A673 (cell line): ENCODE measurements around the gene OR2A5. TPM values are rescaled to one million over a fixed set of nuclear protein-coding genes. Genes with fewer than 3 reads are reported as not detected.

Experiments
- BruUV-seq: library from RNA; stranded (reverse); fragments of 400-500 nt; replicated peaks from 2 replicates; lab custom pipeline; 2021; lab: Mats Ljungman, UMichigan
- CTCF ChIA-PET: fragments of 300-600 bp; sonication (Branson Sonifier 250); formaldehyde crosslinking; loops from one replicate; lab custom pipeline; 2022; ENCODE audit warnings: antibody characterized with exemption; lab: Charles Lee
- POLR2A ChIA-PET: fragments of 300-600 bp; sonication (Branson Sonifier 250); formaldehyde crosslinking; loops from one replicate; lab custom pipeline; 2022; ENCODE audit warnings: antibody characterized with exemption; ENCODE audit not compliant: low non-redundant PET; lab: Charles Lee
- DNase-seq: peaks from one replicate; pipeline ENCODE4 v3.0.0-alpha.2; 2015; ENCODE audit warnings: low spot score
- H3K27ac ChIP-seq: fragments of 200-600 bp; sonication (generic); 2 replicates; pipeline ENCODE4 v1.5.1; 2016; ENCODE audit warnings: mixed run types, low read depth, mild to moderate bottlenecking, mixed read lengths, antibody characterized with exemption, low read length; ENCODE audit not compliant: poor library complexity, severe bottlenecking
- H3K27me3 ChIP-seq: fragments of 200-600 bp; sonication (generic); replicated peaks from 2 replicates; pipeline ENCODE4 v1.6.1; 2017; ENCODE audit warnings: mixed run types, low read depth, mild to moderate bottlenecking, mixed read lengths, antibody characterized with exemption, low read length; ENCODE audit not compliant: insufficient read depth, poor library complexity
- H3K36me3 ChIP-seq: fragments of 200-600 bp; sonication (generic); 2 replicates; pipeline ENCODE4 v1.6.1; 2016; ENCODE audit warnings: mixed run types, mild to moderate bottlenecking, mixed read lengths, antibody characterized with exemption, low read length; ENCODE audit not compliant: insufficient read depth, poor library complexity, severe bottlenecking
- H3K4me1 ChIP-seq: fragments of 200-600 bp; sonication (generic); 2 replicates; pipeline ENCODE4 v1.6.1; 2017; ENCODE audit warnings: mixed run types, mild to moderate bottlenecking, mixed read lengths, antibody characterized with exemption, low read length; ENCODE audit not compliant: insufficient read depth, poor library complexity, severe bottlenecking
- H3K4me3 ChIP-seq: fragments of 200-600 bp; sonication (generic); 2 replicates; pipeline ENCODE4 v1.5.1; 2016; ENCODE audit warnings: low read depth, mixed run types, mild to moderate bottlenecking, mixed read lengths, low read length; ENCODE audit not compliant: poor library complexity, severe bottlenecking
- H3K9me3 ChIP-seq: fragments of 200-600 bp; sonication (generic); 2 replicates; pipeline ENCODE4 v1.6.1; 2016; ENCODE audit warnings: mixed run types, low read depth, mild to moderate bottlenecking, mixed read lengths, antibody characterized with exemption, low read length; ENCODE audit not compliant: poor library complexity, severe bottlenecking
- EZH2 ChIP-seq: fragments of 200-600 bp; sonication (generic); IDR thresholded peaks from 2 replicates; pipeline ENCODE4 v1.6.1; 2017; ENCODE audit warnings: borderline replicate concordance, low read depth, mild to moderate bottlenecking, mixed read lengths, antibody characterized with exemption, low read length; ENCODE audit not compliant: poor library complexity, severe bottlenecking
- intact Hi-C: fragments of 100-400 bp; cut with micrococcal nuclease; formaldehyde crosslinking; loops from one replicate; pipeline ENCODE4 v1.10.0; 2022; ENCODE audit not compliant: unreplicated experiment
- total RNA-seq: library from RNA; stranded (reverse); gene quantifications from 2 replicates; pipeline ENCODE4 v1.2.3, GENCODE V29; 2021
- TF ChIP-seq, protein P1 (sequence below): fragments of 300-800, 200-600 bp; sonication (generic); conservative IDR thresholded peaks from 2 replicates; pipeline ENCODE4 v1.5.1; 2017; ENCODE audit warnings: low read depth, mild to moderate bottlenecking, antibody characterized with exemption, low read length, moderate library complexity, mixed read lengths

Gene OR2A5
- total RNA-seq, 1 experiment from 2014 or later: not detected

GRCh38 chr7:144105211-144105610 lies 56.5 kb downstream of the OR2A5 start:
- H3K36me3 ChIP-seq: no peaks in the 10 kb centered on the region
- no peak for TF ChIP-seq EZH2
- TF ChIP-seq, protein P1, sequence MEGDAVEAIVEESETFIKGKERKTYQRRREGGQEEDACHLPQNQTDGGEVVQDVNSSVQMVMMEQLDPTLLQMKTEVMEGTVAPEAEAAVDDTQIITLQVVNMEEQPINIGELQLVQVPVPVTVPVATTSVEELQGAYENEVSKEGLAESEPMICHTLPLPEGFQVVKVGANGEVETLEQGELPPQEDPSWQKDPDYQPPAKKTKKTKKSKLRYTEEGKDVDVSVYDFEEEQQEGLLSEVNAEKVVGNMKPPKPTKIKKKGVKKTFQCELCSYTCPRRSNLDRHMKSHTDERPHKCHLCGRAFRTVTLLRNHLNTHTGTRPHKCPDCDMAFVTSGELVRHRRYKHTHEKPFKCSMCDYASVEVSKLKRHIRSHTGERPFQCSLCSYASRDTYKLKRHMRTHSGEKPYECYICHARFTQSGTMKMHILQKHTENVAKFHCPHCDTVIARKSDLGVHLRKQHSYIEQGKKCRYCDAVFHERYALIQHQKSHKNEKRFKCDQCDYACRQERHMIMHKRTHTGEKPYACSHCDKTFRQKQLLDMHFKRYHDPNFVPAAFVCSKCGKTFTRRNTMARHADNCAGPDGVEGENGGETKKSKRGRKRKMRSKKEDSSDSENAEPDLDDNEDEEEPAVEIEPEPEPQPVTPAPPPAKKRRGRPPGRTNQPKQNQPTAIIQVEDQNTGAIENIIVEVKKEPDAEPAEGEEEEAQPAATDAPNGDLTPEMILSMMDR: no peak
- no peaks in the 10 kb centered on the region for H3K9me3 ChIP-seq
- intact Hi-C loops: no loop called here
- H3K27ac ChIP-seq: no peak overlapping the region
- no peaks in the 10 kb centered on the region for H3K27me3 ChIP-seq
- H3K4me1 ChIP-seq: no peaks in the 10 kb centered on the region
- H3K4me3 ChIP-seq: no peak overlapping the region
- no peak for DNase-seq
- BruUV-seq: no TSS peak
- CTCF ChIA-PET: no interaction called here
- POLR2A ChIA-PET: no interaction called here

Other genes starting within 250 kb of the OR2A5 start
- 38.6 and 44.5 TPM in 2 replicates for gene TCAF1, start 146.8 kb upstream of the OR2A5 start, total RNA-seq
- gene OR2F2, start 113.7 kb upstream of the OR2A5 start, total RNA-seq: not detected in 2 replicates
- gene OR2F1, start 94.1 kb upstream of the OR2A5 start, total RNA-seq: not detected in 2 replicates
- gene OR6B1, start 48.6 kb upstream of the OR2A5 start, total RNA-seq: not detected in 2 replicates
- not detected in 2 replicates for gene OR2A25, start 20.9 kb downstream of the OR2A5 start, total RNA-seq
- not detected in 2 replicates for gene OR2A12, start 37.3 kb downstream of the OR2A5 start, total RNA-seq
- gene OR2A2, start 60.6 kb downstream of the OR2A5 start, total RNA-seq: not detected in 2 replicates
- gene OR2A14, start 74.2 kb downstream of the OR2A5 start, total RNA-seq: not detected in 2 replicates
- not detected in 2 replicates for gene CTAGE4, start 134.5 kb downstream of the OR2A5 start, total RNA-seq
- 3.5 and 4.6 TPM in 2 replicates for gene ARHGEF35, start 146.9 kb downstream of the OR2A5 start, total RNA-seq
- gene OR2A42, start 190.7 kb downstream of the OR2A5 start, total RNA-seq: 0.21 and 0.37 TPM in 2 replicates
- 1.2 and 2.0 TPM in 2 replicates for gene OR2A7, start 215.8 kb downstream of the OR2A5 start, total RNA-seq
- 2.1 and 2.8 TPM in 2 replicates for gene CTAGE8, start 220.3 kb downstream of the OR2A5 start, total RNA-seq